Liver (tissue), 9 donors: Measurements from ENCODE around the gene NR6A1. TPM values are rescaled to one million over a fixed set of nuclear protein-coding genes. Genes with fewer than 3 reads are reported as not detected.
"Not testable (repeated sequence)": the region's sequence is repeated elsewhere in the genome, so short reads cannot be mapped to it uniquely, and the experiment has no call there.

Experiments
- DNase-seq: peaks from one replicate; pipeline ENCODE4 v3.0.0-alpha.2; 2017; ENCODE audit warnings: low spot score
- H3K27ac ChIP-seq, 2 donors: one replicate each; pipeline ENCODE4 v1.7.0; 2013; ENCODE audit warnings: inconsistent platforms in 2 of 2, low read length in 2 of 2, control low read depth in 1 of 2, low read depth in 1 of 2, mild to moderate bottlenecking in 1 of 2
- H3K27me3 ChIP-seq, 4 donors: one replicate each; pipeline versions ENCODE4 v1.6.1 to v1.7.0; 2013; ENCODE audit warnings: low read length in 3 of 4, inconsistent platforms in 1 of 4, mild to moderate bottlenecking in 1 of 4, moderate library complexity in 1 of 4; ENCODE audit not compliant: control insufficient read depth in 4 of 4, insufficient read depth in 4 of 4
- H3K36me3 ChIP-seq, 4 donors: one replicate each; pipeline versions ENCODE4 v1.6.1 to v1.7.0; 2013; ENCODE audit warnings: low read length in 3 of 4, mild to moderate bottlenecking in 3 of 4, low read depth in 1 of 4, moderate library complexity in 1 of 4; ENCODE audit not compliant: control insufficient read depth in 4 of 4, insufficient read depth in 3 of 4
- H3K4me1 ChIP-seq, 4 donors: one replicate each; pipeline versions ENCODE4 v1.6.1 to v1.7.0; 2013; ENCODE audit warnings: low read length in 3 of 4, mild to moderate bottlenecking in 3 of 4, moderate library complexity in 1 of 4; ENCODE audit not compliant: control insufficient read depth in 4 of 4, insufficient read depth in 4 of 4
- H3K4me3 ChIP-seq, 3 donors: one replicate each; pipeline versions ENCODE4 v1.6.1 to v1.7.0; 2013; ENCODE audit warnings: low read length in 3 of 3, control low read depth in 1 of 3, low read depth in 1 of 3, mild to moderate bottlenecking in 1 of 3
- H3K9ac ChIP-seq, 2 donors: one replicate each; pipeline ENCODE4 v1.7.0; 2013; ENCODE audit warnings: low read length in 2 of 2, mild to moderate bottlenecking in 2 of 2, moderate library complexity in 2 of 2, control low read depth in 1 of 2, low read depth in 1 of 2
- H3K9me3 ChIP-seq, 4 donors: one replicate each; pipeline versions ENCODE4 v1.6.1 to v1.7.0; 2013; ENCODE audit warnings: low read length in 3 of 4; ENCODE audit not compliant: control insufficient read depth in 4 of 4
- ATF3 ChIP-seq: IDR thresholded peaks from 2 replicates; pipeline ENCODE4 v1.6.1; 2016; ENCODE audit warnings: antibody characterized with exemption
- CTCF ChIP-seq: fragments of 150-350 bp; IDR thresholded peaks from 2 replicates; pipeline ENCODE4 v1.5.1; 2017; ENCODE audit warnings: improper control_type of control experiment, low read depth, low read length; ENCODE audit not compliant: missing input control
- EGR1 ChIP-seq, 2 donors: IDR thresholded peaks; 2 replicates each; pipeline ENCODE4 v1.6.1; 2016 to 2018; ENCODE audit warnings: antibody characterized with exemption in 2 of 2, low read depth in 2 of 2
- FOXA1 ChIP-seq: IDR thresholded peaks from 2 replicates; pipeline ENCODE4 v1.6.1; 2016; ENCODE audit warnings: antibody characterized with exemption
- FOXA2 ChIP-seq: IDR thresholded peaks from 2 replicates; pipeline ENCODE4 v1.6.1; 2016; ENCODE audit warnings: antibody characterized with exemption
- GABPA ChIP-seq, 2 donors: IDR thresholded peaks in 1 of 2; conservative IDR thresholded peaks in 1 of 2; 2 replicates each; pipeline ENCODE4 v1.6.1; 2016; ENCODE audit warnings: antibody characterized with exemption in 2 of 2, mild to moderate bottlenecking in 1 of 2, moderate library complexity in 1 of 2
- HNF4A ChIP-seq, 2 donors: conservative IDR thresholded peaks; 2 replicates each; pipeline ENCODE4 v1.6.1; 2016; ENCODE audit warnings: antibody characterized with exemption in 2 of 2, mild to moderate bottlenecking in 2 of 2
- HNF4G ChIP-seq: IDR thresholded peaks from 2 replicates; pipeline ENCODE4 v1.6.1; 2016; ENCODE audit warnings: antibody characterized with exemption
- JUND ChIP-seq, 2 donors: IDR thresholded peaks; 2 replicates each; pipeline ENCODE4 v1.6.1; 2016; ENCODE audit warnings: antibody characterized with exemption in 2 of 2
- NR2F2 ChIP-seq: IDR thresholded peaks from 2 replicates; pipeline ENCODE4 v1.6.1; 2016; ENCODE audit warnings: antibody characterized with exemption
- RAD21 ChIP-seq, 2 donors: IDR thresholded peaks; 2 replicates each; pipeline ENCODE4 v1.6.1; 2016; ENCODE audit warnings: antibody characterized with exemption in 2 of 2, mild to moderate bottlenecking in 2 of 2
- REST ChIP-seq: IDR thresholded peaks from 2 replicates; pipeline ENCODE4 v1.6.1; 2016; ENCODE audit warnings: antibody characterized with exemption, mild to moderate bottlenecking
- RXRA ChIP-seq, 2 donors: IDR thresholded peaks; 2 replicates each; pipeline ENCODE4 v1.6.1; 2017 to 2018; ENCODE audit warnings: antibody characterized with exemption in 2 of 2, mild to moderate bottlenecking in 1 of 2
- SP1 ChIP-seq: IDR thresholded peaks from 2 replicates; pipeline ENCODE4 v1.6.1; 2018; ENCODE audit warnings: antibody characterized with exemption, mild to moderate bottlenecking
- TAF1 ChIP-seq: conservative IDR thresholded peaks from 2 replicates; pipeline ENCODE4 v1.6.1; 2016; ENCODE audit warnings: antibody characterized with exemption, mild to moderate bottlenecking
- YY1 ChIP-seq: IDR thresholded peaks from 2 replicates; pipeline ENCODE4 v1.6.1; 2016; ENCODE audit warnings: antibody characterized with exemption, mild to moderate bottlenecking
- ZBTB33 ChIP-seq: IDR thresholded peaks from 2 replicates; pipeline ENCODE4 v1.6.1; 2016; ENCODE audit warnings: antibody characterized with exemption
- WGBS: extraction: QIAGEN DNeasy Blood & Tissue Kit; methylation state at CpG from one replicate; pipeline ENCODE4 v1.1.7; 2013; 5-methylcytosine and 5-hydroxymethylcytosine counted together
- polyA plus RNA-seq, 2 donors: library from polyadenylated mRNA; stranded (reverse) in 1 of 2; unstranded in 1 of 2; fragments of 200-250 nt in 1 of 2; fragments of >200 nt in 1 of 2; fragmentation: Nextera tagmentation in 1 of 2; extraction: Ambion mirVana in 1 of 2; gene quantifications; one replicate each; pipeline versions ENCODE4 v1.2.1 to v1.2.3, GENCODE V29; 2013 to 2015
- total RNA-seq, 2 donors: library from RNA; depleted of rRNA; stranded (reverse); fragments of >200 nt; gene quantifications; one replicate each; pipeline ENCODE4 v1.2.3, GENCODE V29; 2014
- donor health status: healthy.
- donor health status: healthy.
- donor health status: healthy.
- donor health status: healthy.
- donor health status: healthy.

The NR6A1 gene
- total and polyA plus RNA-seq, 4 donors: 0.72 to 6.1 (median 2.1) TPM

- H3K36me3 ChIP-seq: no peaks in the 10 kb centered on the region
- 94% methylated on average over 4 of the region's 4 CpGs for WGBS
These were observed 30.0 kb downstream of the NR6A1 start for GRCh38 chr9:124741149-124741548.

GRCh38 chr9:124739360-124739759, 31.8 kb downstream of the NR6A1 start:
- H3K36me3 ChIP-seq: no peaks in the 10 kb centered on the region
- no peak for DNase-seq
- 70% methylated on average over 2 of the region's 2 CpGs for WGBS
- H3K9ac ChIP-seq: no peak overlapping the region
- H3K4me3 ChIP-seq: no peak overlapping the region
- no peaks in the 10 kb centered on the region for H3K27me3 ChIP-seq
- no peaks in the 10 kb centered on the region for H3K9me3 ChIP-seq
- TF ChIP-seq FOXA1: no peak
- no peak overlapping the region for H3K27ac ChIP-seq
- no peaks in the 10 kb centered on the region for H3K4me1 ChIP-seq

More at GRCh38 chr9:124741149-124741548, 30.0 kb downstream of the NR6A1 start:
- H3K9ac ChIP-seq: no peak overlapping the region
- no peak overlapping the region for H3K27ac ChIP-seq
- H3K4me1 ChIP-seq: no peaks in the 10 kb centered on the region
- no peak for DNase-seq
- H3K4me3 ChIP-seq: no peak overlapping the region
- no peaks in the 10 kb centered on the region for H3K9me3 ChIP-seq
- no peak for TF ChIP-seq EGR1 (IDR thresholded peaks at IDR 0.05; ENCODE audit: low read depth in 2 of 2)
- no peak for TF ChIP-seq JUND (IDR thresholded peaks at IDR 0.05)
- no peak for TF ChIP-seq YY1
- TF ChIP-seq FOXA2: no peak
- TF ChIP-seq RAD21 (IDR thresholded peaks at IDR 0.05): no peak
- TF ChIP-seq ATF3: no peak
- TF ChIP-seq GABPA (IDR thresholded peaks at IDR 0.05 in 1 of 2, conservative IDR thresholded peaks at IDR 0.05 in 1 of 2): no peak
- no peak for TF ChIP-seq HNF4A (conservative IDR thresholded peaks at IDR 0.05)
- TF ChIP-seq RXRA (IDR thresholded peaks at IDR 0.05): no peak
- H3K27me3 ChIP-seq: no peaks in the 10 kb centered on the region

- not testable (repeated sequence) for DNase-seq, H3K4me3 ChIP-seq, H3K9me3 ChIP-seq, H3K27ac ChIP-seq, H3K36me3 ChIP-seq, H3K9ac ChIP-seq, H3K4me1 ChIP-seq, H3K27me3 ChIP-seq
- WGBS: 99% methylated on average over 7 of the region's 7 CpGs
These were observed 33.0 kb downstream of the NR6A1 start for GRCh38 chr9:124738075-124738474.

GRCh38 chr9:124735121-124735520, 36.0 kb downstream of the NR6A1 start:
- no peaks in the 10 kb centered on the region for H3K27me3 ChIP-seq
- TF ChIP-seq RXRA (IDR thresholded peaks at IDR 0.05) (no peak), NR2F2 (no peak), ZBTB33 (no peak), GABPA (IDR thresholded peaks at IDR 0.05 in 1 of 2, conservative IDR thresholded peaks at IDR 0.05 in 1 of 2) (no peak), SP1 (no peak), ATF3 (no peak), CTCF (no peak), FOXA1 (no peak), JUND (IDR thresholded peaks at IDR 0.05) (no peak), REST (no peak), TAF1 (no peak), FOXA2 (no peak), HNF4G (no peak)
- H3K4me1 ChIP-seq: no peaks in the 10 kb centered on the region
- no peaks in the 10 kb centered on the region for H3K9me3 ChIP-seq
- no peaks in the 10 kb centered on the region for H3K36me3 ChIP-seq
- H3K27ac ChIP-seq: no peak overlapping the region
- no peak for DNase-seq
- H3K9ac ChIP-seq: no peak overlapping the region
- no peak overlapping the region for H3K4me3 ChIP-seq
